Skin of body (tissue), 2 donors: ENCODE measurements around the gene AGT. TPM values are rescaled to one million over a fixed set of nuclear protein-coding genes. Genes with fewer than 3 reads are reported as not detected.
"Not testable (repeated sequence)": the region's sequence is repeated elsewhere in the genome, so short reads cannot be mapped to it uniquely, and the experiment has no call there.

Experiments
- DNase-seq: peaks from one replicate; lab custom pipeline; 2025; lab: John Stamatoyannopoulos, UW
- total RNA-seq: library from RNA; depleted of rRNA; stranded (reverse); fragments of >200 nt; gene quantifications from one replicate; pipeline ENCODE4 v1.2.3, GENCODE V29; 2014

The AGT gene
- total RNA-seq, 1 donor from 2014 or later: 6.0 TPM

DNA sequence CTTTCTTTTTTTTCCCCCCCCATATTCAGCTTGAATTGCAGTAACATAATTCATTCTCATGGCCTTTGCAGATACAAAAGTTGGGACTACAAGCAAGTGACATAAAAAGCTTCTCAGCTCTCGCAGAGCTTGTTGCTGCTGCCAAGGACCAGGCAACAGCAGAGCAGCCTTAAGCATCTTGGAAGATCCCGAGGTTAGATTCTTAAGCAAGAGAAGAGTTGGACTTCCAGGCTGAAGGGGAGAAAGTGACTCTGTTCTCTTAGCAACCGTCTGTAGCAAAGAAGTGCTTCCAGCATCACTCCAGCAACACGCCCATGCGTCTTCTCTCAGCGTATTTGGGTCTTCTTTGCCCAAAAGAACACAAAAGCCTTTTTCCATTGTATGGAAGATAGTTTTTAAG is 20.7 kb downstream of the AGT start:
- no peak for DNase-seq

DNA sequence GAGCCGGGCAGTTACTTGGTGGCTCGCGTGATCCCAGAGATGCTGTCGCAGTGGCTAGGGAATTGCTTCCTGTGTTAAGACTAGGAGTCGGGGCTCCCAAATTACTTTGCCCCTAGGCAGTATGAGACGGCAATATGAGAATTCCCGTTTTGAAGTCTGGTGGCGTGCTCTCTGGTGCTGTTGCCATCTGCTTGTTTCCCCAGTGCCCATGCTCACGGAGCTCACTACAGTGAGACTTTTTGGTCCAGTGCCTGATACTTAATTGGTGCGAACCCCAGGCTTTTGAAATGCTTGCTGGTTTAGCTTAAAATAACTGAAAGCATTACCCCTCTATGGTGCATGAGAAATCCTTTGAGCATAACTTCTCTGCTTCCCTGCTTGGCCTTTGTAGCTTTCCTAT is 22.3 kb downstream of the AGT start:
- DNase-seq: no peak

DNA sequence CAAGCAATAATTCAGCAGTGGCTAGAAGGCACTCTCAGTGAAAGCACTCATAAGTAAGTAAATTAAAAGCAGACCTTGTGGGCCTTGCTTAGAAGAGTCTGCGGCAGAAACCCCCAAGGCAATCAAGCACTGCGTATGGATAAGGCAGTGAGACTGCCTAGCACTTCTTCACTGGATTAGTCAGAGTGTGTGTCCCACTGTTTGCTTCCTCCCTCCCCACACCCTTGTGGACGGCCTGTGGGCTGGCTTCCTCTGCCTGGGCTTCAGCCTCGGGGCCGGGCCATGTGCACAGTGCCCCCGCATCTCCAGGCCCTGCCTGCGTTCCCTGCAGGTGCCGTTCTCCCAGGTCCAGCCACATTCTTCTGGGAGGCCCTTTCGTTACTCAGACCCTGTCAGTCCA is 23.8 kb downstream of the AGT start:
- DNase-seq: peak; percentile 5

DNA sequence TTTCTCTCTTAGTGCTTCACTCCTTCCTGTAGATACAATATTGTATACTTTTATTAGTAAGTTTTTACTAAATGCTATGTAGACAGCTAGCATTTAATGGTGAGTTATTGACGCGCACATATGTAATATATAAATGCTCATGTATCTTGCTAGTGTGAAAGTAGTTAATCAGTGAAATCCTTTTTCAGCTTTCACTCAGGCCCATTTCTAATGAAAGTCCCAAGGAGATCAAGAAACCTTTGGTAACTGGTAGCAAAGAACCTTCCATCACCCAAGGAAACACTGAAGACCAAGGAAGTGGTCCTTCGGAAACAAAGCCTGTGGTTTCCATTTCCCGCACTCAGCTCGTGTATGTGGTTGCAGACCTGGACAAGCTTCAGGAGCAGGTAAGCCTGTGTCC is 27.2 kb downstream of the AGT start:
- no peak for DNase-seq

DNA sequence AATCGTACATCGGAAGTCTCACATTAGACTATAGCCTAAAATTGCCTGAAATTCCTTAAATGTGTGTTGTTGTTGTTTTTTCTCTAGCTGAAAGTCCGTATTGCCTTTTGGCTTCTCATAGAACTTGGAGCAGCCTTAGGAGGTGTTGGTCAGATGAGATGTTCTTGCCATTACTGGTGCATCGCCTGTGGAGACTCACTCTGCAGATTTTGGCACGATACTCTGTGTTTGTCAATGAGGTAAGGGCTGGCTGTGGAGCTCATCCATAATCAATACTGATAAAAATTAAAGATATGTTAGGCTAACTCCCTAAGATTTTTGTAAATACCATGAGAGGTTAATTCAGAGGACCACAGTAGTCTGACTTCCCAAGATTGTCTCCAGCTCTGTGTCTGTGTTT is 28.9 kb downstream of the AGT start:
- no peak for DNase-seq

DNA sequence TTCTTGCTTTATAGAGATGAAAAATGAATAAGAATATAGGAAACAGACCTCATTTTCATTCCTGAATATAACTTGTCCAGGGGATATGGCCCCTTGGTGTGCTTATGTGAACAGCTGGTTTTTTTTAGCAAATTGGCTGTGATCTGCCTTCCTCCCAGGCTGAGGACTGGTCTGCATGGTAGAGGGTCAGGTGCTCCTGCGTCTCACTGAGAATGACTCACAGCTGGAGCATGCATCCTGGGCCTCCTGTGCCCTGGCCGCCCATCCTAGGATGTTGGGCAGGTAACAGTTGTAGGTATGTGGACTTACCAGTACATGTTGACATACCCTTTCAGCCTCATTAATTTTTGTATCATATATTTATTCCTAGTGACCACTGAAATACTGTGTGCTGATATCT is 29.8 kb downstream of the AGT start:
- DNase-seq: no peak

DNA sequence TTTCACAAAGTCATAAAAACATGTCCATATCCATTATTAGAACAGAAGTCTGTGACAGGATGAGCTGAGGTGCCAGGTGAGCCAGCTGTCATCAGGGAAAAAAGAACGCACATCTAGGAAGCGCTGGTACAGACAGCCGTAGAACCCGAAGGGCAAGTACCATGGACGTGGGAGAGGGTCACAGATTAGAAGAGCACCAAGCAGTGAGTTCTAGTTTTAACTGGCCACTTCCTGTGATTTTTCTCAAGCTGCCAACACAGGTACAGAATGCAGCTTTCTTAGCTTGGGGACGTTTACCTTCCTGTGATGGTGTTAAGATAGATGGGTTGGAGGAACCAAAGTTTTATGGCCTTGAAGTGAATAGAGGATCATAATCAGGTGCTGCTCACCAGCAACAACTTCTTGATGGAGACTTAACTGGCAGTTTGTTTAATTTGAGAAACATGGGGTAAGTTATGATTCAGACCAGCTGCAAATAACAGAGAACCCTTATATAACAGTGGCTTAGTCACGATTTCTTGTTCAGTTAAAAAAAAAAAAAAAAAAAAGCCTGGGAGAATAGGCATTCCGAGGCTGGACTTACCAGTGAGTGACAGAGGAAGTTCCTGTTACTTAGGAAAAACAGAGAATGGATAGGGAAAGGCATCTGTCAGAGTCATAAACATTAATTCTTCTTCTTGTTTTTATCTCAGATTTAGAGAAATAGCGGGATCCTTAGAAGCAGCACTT is 30.9 kb downstream of the AGT start:
- no peak for DNase-seq

DNA sequence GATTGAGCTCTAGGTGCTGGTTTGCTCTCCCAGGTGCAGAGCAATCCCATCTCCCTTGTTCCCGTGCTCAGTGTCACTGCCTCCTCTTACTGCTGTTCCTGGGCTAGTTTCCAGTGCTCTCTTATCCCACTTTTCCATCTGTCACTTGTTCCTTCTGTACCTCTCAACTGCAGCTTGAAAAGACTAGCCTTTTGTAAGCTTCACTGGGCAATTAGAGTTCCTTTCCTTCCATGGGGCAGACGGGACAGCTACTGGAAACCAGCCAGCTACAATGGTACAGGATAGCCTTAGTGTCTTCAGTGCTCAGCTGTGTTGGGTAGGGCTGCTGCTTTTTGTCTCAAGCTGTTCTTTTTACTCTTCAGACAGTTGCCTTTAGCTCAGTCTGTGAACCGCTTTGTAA is 31.6 kb downstream of the AGT start:
- no peak for DNase-seq

DNA sequence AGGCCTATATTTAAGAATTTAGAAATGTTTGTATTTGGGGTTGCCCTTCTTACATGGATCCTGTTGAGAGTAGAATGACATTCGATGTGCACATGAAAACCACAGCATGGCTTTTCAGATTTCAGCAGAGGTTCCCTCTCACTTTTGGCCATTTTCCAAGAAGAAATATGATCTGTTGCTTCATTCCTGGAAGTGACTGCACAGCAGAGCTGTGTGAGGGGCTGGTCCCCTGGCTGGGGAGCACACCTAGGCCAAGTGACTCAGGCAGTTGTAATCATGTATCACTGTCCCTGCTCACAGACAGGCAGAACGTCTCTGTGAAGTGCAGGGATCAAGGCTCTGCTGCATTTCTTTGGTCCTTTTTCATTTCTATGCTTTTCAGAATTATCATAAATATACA is 32.3 kb downstream of the AGT start:
- DNase-seq: no peak

DNA sequence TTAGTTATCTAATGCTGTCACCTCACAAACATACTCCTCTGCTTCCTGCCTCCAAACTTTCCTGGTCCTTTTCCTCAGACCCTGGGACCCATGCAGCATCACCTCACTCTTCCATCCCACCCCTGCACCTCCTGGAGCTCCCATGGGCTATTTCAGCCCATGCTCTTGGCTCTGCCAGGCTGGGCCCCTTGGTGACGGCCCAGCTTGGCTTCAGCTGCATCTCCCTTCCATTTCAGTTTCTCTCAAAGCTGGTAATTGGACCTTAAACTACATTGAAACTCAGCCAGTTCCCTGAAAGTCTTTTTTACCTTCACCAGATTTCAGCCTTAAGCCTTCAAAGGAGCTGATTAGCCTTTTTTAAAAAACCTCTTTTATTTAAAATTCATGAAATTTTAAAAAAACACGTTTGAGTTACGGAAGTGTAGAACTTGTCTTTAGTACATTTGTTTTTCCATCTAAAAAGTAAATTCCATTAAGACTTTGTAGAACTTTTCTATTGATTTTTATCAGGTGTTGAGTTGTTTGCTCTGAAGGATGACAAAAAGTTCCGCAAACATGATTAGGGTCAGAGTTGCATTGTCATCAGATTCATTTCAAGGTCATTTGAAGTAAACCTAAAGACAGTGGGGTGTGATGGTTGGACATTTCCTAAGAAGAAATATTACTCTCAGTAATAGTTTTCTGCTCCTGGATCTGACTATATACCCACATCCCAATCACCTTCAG is 33.5 kb downstream of the AGT start:
- DNase-seq: no peak

DNA sequence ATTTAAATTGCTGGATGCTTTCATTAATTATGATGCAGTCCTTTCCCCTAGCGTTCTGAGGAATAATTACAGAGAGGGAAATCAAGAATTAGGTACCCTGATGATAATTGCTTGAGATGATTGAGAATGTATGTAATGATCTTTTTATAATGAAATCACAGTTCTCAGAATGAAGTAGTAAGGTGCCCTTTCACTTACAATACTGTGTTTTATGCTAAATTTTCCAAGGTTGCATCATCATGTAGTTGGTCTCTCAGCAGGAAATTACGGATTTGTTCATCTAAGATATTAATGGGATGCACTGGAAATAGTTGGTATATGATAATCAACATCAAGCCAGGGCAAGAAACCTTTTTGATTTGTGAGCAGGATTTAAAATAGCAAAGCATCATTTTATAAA is 34.1 kb downstream of the AGT start:
- no peak for DNase-seq

DNA sequence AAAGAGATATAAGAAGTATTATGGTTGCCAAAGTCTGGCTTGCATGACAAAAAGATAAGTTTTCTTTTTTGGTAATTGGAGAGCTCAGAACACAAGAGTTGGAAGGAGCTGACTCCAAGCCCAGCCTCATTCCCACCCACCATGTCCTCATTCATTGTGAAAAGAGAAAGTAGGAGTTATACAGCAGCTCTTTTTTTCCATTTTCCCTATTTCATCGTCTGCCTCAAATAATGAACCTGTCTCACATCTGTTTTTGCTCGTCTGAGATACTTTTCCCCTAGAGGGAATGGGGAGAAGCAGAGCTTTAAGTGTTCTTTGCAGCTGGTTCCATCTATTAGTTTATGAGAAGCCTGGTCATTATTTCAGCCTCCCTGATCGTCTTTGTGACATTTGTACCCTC is 34.7 kb downstream of the AGT start:
- no peak for DNase-seq

DNA sequence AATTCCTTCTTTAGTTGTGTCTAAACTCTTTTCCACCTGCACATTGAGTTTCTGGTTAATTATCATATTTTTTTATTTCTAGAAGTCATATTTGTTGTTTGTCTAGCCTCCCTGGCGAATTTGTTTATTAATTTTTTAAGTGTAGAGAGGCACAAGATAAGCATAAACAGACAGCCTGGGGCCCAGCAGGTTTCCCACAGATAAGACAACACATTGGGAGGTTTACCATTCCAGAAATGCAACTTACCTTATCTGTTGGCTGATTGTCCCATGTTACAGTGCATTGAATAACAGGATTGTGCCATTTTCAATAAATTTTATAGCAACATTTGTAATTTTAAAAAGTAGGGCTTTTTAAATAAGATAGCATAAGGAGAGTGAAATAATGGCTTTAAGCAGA is 36.7 kb downstream of the AGT start:
- DNase-seq: no peak

DNA sequence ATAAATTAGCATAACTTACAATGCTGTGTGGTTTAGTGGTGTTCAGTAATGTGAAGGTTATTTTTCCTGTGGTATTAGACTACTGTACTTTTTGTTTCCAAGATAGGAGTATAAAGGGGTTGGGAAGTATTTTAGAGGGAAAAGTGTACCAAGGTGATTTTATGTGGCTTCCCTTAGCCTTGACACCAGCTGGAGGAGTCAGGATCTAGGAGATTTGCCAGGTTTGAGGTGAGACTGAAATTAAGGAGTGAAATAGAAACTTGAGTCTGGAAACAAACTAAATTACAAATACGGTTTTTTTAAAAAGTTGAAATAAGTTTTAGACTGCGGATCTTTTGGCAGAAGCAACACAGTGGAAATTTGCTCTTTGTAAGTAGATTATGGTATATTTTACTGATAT is 39.3 kb downstream of the AGT start:
- DNase-seq: no peak

DNA sequence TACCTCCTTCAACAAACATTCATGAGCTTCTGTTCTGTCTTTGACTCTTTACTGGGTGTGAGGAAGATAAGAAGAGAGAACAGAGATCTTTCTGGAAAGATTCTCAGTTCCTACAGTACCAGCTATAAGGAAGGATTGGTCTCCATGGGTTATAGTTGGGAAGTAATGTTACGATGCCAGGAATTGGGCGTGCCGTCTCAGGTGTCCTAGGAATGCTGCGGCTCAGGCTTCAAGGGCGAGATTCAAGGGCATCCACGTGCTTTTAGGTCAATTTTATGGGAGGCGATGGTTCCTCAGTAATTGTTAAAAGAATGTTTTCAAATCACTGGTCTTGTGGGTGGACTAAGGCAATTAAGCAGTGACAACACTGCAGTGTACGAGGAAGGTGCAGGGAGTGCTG is 44.4 kb downstream of the AGT start:
- no peak for DNase-seq

DNA sequence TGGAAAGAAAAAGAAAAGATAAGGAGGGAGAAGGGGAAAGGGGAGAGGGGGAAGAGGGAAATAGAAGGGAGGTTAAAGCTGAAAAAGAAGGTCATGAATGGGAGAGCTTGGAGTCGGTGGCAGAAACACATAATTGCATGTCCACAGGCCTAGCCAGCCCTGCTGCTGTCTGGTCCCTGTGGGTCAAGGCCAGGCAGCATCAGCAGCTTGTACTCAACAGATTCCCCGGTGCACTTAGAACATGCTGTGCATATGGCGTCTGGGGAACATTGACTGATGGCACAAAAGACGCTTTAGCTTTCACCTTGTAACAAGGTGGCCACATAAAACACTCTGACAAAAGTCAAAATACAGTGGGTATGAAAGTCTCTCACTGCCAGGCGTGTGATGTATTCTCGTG is 45.7 kb downstream of the AGT start:
- DNase-seq: no peak

DNA sequence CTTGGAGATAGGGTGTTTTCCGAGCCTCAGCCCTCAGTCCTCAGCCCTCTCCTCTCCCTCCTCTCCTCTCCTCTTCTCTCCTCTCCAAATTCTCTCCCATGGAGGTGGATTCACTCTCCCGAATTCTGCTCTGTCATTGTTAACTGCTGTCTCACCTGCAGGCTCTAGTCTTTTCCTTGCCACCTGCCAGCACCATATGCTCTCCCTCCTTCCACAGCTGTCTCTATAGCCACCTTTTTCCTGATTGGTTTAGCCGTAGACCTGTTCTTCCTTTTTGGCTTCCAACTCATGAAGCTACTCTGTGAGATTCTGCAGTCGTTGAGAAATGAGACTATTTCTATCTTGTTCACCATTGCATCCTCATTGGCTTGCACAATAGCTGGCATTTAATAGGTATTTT is 51.9 kb downstream of the AGT start:
- no peak for DNase-seq

DNA sequence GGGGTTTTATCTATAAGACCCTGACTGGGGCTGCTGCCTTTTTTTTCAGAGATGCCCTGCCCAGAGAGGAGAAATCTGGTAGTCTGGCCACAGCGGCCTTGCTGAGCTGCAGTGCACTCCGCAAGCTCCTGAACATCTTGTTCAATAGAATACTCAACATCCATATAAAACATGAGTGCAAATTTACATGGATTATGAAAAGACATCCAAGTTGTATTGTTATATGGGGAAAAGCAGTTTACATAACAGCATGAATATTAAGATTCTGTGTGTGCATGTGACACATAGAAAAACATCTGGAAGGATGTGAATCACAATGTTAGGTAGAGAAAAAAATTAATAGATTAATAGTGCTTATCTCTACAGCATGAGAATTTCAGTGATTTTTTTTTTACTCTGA is 55.2 kb downstream of the AGT start:
- DNase-seq: no peak

DNA sequence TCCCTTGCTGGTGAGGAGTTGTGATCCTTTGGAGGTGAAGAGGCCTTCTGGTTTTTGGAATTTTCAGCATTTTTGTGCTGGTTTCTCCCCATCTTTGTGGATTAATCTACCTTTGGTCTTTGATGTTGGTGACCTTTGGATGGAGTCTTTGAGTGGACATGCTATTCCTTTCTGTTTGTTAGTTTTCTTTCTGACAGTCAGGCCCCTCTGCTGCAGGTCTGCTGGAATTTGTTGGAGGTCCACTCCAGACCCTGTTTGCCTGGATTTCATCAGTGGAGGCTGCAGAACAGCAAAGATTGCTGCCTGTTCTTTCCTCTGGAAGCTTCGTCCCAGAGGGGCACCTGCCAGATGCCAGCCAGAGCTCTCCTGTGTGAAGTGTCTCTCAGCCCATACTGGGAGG is 55.8 kb downstream of the AGT start:
- not testable (repeated sequence) for DNase-seq

DNA sequence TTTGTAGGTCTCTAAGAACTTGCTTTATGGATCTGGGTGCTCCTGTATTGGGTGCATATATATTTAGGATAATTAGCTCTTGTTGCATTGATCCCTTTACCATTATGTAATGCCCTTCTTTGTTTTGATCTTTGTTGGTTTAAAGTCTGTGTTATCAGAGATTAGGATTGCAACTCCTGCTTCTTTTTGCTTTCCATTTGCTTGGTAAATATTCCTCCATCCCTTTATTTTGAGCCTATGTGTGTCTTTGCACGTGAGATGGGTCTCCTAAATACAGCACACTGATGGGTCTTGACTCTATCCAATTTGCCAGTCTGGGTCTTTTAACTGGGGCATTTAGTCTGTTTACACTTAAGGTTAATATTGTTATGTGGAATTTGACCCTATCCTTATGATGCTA is 57.2 kb downstream of the AGT start:
- not testable (repeated sequence) for DNase-seq
